GM19328 (cell line): ENCODE results near the gene LAYN.

Experiments
- ATAC-seq: cut with Tn5 transposase; IDR thresholded peaks from one replicate; pipeline ENCODE4 v1.9.1; 2021; ENCODE audit warnings: mild to moderate bottlenecking, moderate library complexity; ENCODE audit not compliant: unreplicated experiment

LAYN gene, protein sequence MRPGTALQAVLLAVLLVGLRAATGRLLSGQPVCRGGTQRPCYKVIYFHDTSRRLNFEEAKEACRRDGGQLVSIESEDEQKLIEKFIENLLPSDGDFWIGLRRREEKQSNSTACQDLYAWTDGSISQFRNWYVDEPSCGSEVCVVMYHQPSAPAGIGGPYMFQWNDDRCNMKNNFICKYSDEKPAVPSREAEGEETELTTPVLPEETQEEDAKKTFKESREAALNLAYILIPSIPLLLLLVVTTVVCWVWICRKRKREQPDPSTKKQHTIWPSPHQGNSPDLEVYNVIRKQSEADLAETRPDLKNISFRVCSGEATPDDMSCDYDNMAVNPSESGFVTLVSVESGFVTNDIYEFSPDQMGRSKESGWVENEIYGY

GRCh38 chr11:111540114-111540936 is at the start of gene LAYN:
TSS of gene LAYN (plus strand) at chr11:111540720. CDS start at chr11:111540844, 124 bp downstream.
- ATAC-seq = no peak

GRCh38 chr11:111494040-111494439 is 46.5 kb upstream of the LAYN start:
- ATAC-seq = no peak

DNA sequence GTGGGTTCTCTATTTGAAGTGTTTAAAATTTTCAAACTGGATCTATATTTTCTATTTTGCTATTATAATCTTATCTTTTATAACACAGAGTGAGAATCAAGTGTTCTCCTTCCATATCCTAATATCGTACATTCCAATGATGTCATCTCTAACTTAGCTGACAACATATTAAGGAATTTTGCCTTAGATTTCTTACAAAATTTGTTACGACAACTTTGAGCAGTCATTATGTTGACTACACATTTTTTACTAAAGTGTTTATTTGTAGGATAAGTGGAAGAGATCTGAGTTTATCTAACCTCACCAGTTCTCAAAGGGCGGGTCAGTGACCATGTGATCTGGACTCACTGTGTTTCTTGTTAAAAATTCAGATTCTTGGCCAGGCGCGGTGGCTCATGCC is 41.0 kb upstream of the LAYN start:
- no peak for ATAC-seq

- no peak for ATAC-seq
Measured at GRCh38 chr11:111500481-111500880, 40.0 kb upstream of the LAYN start.

GRCh38 chr11:111502611-111503010 is 37.9 kb upstream of the LAYN start:
- no peak for ATAC-seq

DNA sequence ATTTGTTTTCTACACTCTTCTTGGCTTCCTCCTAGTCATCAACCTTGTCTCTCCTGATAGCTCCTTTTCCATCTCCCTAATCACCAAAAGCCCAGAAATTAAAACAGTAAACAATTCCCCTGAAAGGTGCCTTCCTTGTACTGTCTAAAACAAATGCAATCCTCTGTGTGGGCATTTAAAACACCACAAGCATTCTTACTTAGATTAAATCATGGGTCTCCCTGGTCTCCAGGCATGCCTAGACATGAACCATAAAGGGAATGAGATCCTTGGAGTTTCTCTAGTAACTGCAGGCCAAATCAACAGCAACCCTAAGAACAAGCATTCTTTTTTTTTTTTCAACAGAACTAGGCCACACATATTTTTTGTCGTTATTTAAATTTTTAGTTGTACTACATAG is 30.2 kb upstream of the LAYN start:
- no peak for ATAC-seq

GRCh38 chr11:111512296-111513239 is 28.0 kb upstream of the LAYN start, which contains the start of gene BTG4:
TSS of gene BTG4 (minus strand) at chr11:111512386. CDS start at chr11:111498776, 13,610 bp downstream.
- no peak for ATAC-seq

DNA sequence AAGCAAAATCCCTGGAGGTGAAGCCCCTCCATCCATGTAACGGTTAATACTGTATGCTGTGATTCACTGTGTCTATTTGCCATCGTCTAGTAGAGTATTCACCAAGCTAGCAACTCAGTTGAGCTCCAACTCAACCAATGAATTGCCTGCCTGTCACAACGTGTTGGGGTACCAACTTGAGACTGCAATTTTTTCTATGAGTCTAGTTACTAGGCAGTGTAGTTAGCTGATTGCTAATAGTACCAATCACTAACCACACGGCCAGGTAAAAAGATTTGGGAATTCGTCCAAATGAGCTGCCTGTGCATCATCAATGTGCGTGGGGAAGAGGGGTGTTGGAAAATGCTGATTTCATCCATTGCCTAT is 27.3 kb upstream of the LAYN start:
- no peak for ATAC-seq

GRCh38 chr11:111514216-111515031 is 26.1 kb upstream of the LAYN start, which contains the start of gene HOATZ:
TSS of gene HOATZ (plus strand) at chr11:111514778. CDS start at chr11:111514785, 7 bp downstream.
- ATAC-seq = no peak

DNA sequence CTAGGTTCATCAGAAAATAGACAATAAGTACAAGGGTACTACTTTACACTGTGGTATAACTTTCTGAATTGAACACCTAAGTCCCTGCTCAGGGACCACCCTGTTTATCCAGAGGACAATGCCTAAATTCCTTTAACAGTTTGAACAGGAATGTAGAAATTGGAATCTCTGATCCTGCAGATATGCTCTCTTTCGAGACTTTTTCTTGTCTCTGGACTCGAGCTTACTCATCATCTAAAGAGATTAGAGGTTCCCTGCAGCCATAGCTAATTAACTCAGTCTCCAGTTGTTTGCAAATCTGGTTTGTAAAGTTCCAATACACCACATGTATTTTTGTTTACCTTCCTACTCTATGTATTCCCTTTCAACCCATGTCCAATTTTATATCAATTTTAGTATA is 24.9 kb upstream of the LAYN start:
- no peak for ATAC-seq

GRCh38 chr11:111518668-111519067 is 21.9 kb upstream of the LAYN start:
- ATAC-seq = no peak

DNA sequence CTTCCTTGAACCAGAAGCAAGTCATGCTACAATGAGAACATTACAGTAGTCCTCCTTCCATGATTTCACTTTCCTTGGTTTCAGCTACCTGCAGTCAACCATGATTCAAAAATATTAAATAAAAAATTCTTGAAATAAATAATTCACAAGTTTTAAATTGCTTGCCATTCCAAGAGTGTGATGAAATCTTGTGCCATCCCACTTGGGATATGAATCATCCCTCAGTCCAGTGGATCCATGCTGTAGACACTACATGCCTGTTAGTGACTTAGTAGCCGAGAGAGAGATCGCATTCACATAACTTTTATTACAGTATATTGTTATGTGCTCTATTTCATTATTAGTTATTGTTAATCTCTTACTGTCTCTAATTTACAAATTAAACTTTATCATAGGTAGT is 20.0 kb upstream of the LAYN start:
- ATAC-seq = no peak

DNA sequence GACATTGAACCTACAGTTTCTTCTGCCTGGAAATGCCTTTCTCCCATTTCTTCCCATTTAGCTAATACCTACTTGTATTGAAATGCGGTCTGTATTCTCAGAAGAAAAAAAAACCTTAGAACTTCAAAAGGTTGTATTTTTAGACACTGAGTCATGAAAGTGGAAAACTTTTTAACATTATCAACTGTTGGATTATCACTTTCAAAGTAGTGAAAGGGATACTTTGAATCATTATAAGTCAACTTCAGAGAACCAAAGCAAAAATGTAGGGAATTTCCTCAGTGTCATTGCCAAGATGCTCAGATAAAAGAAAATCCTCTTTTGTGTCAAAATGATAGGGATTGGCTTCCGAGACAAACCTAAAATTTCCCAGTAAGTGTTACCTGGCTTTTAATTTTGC is 19.4 kb upstream of the LAYN start:
- no peak for ATAC-seq

DNA sequence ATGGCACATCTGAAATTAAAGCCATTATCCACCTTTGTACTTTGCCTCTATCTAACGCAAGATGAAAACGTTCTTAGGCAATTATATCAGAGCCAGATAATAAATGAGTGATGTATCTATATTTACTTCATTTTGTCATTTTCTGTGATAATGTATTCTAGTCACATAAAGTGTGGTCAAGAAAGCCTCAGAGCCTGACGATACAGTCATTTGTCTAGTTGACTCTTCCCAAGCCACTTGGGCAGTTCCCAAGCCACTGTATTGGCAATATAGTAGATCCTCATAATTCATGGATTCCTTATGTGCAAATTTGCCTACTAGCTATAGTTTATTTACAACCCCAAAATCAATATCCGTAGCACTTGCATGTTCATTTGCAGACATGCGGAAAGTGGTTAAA is 18.1 kb upstream of the LAYN start:
- ATAC-seq = no peak

DNA sequence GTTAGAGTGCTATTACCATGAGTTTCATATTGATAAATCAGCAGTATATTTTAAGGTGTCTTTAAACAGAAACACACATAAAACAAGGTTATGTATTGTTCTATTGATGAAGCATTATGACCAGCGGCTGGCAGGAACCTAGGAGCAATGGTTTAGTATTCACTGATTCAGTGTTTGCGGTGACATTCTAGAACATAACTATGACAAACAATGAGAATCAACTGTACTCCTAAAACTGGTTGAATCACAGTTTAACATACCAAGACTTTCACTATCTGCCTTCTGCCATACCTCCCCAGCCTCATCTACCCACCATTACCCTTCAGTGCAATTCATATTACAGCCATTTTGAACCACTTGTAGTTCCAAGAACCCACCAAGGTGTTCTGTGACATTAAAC is 17.2 kb upstream of the LAYN start:
- no peak for ATAC-seq

DNA sequence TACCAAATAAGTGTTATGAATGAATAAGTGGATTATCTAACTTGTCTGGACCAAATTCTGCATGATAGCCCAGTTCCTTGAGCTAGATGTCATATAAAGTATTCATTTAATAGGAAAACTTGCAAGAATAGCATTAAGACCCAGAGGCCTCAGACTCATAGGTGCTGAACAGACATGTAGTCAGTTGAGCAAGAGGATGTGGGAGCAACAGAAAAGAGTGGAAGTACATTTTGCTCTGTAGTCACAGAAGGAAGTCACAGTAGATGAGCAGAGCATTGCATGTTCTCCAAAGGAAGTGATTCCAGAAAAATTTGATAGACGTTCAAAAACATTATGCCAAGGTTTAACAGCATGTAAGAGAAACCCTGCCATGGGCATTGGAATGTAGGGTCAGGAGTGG is 16.5 kb upstream of the LAYN start:
- no peak for ATAC-seq

DNA sequence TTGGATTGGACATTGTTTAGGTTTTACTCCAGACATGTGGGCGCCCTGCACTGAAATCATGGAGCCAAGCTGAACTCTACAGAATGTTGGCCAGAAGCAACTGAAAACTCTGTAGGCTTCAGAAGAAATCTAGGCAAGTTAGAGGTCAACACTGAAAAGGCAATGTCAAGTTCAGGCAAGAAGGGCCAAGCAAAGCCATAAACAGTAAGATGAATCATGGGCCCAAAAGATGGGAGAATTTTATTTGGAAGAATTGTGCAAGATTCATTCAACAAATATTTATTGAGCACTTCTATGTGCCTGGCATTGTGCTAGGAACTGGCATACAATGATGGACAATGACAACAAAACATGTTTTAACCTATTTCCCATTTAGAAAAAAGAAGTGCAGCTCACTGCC is 15.1 kb upstream of the LAYN start:
- ATAC-seq = no peak

DNA sequence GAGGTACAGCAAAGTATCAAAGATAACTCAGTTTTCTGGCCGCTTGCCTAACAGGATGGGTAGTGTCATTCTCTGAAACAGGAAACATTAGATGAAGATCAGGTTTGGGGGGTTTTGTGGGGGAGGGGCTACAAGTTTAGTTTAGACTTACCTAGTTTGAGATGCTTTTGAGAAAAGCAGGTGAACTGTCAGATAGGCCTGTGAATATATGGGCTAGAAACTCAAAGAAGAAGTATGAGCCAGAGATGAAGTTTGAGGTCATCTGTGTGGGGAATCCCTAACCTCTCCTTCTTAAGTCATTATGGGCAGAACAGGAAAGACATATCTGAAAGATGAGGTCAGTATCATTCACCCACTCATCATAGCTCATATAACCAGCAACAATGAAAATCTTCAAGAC is 14.0 kb upstream of the LAYN start:
- ATAC-seq = no peak

DNA sequence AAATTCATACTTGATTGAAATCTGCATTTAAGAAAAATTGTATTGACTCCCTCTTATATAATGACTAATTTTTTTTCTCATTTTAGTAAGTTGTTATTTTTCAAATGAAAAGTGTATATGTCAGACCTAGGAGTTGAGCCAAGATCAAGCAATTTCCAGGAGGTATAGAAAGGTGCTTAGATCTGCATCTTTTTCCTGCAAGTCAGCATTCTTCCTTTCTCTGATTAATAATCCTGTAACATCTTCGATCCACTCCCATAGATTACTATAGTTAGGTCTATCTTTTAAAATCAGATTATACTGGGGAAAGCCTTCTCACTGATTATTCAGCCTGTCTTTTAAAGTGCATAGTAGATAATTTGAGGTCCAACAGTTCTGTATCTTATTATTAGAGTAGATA is 13.2 kb upstream of the LAYN start:
- ATAC-seq = no peak

- no peak for ATAC-seq
Measured at GRCh38 chr11:111528557-111528956, 12.0 kb upstream of the LAYN start.
